Measurements from ENCODE around the gene VLDLR. TPM values are rescaled to one million over a fixed set of nuclear protein-coding genes. Genes with fewer than 3 reads are reported as not detected.

VLDLR gene
- total RNA-seq, 1 experiment from 2014 or later = 1.2 TPM

GRCh38 chr9:2675834-2676233 is 54.2 kb downstream of the VLDLR start:
- Histone ChIP-seq H3K4me1 (ENCODE audit: insufficient read depth, low read length) (no peaks in the 10 kb centered on the region; the same call in 1 of the 2 replicates), H3K4me3 (ENCODE audit: low read length) (no peak overlapping the region), H3K9me3 (ENCODE audit: low read length) (no peaks in the 10 kb centered on the region), H3K36me3 (ENCODE audit: low read depth, low read length) (no peaks in the 10 kb centered on the region), H4K20me1 (ENCODE audit: low read length) (no peaks in the 10 kb centered on the region), H3K9ac (ENCODE audit: low read length) (no peak overlapping the region), H2AFZ (ENCODE audit: low read length) (no peak overlapping the region), H3K9me2 (replicated peaks; ENCODE audit: low read length) (no peaks in the 10 kb centered on the region), H3K79me2 (ENCODE audit: low read length) (no peaks in the 10 kb centered on the region), H3K4me2 (ENCODE audit: low read length) (no peak overlapping the region), H3F3A (ENCODE audit: low read length, unreplicated experiment) (no peaks in the 10 kb centered on the region), H3K27me3 (ENCODE audit: low read length) (no peaks in the 10 kb centered on the region), H3K27ac (ENCODE audit: low read length) (no peak overlapping the region)
- TF ChIP-seq EZH2phosphoT487 (IDR thresholded peaks at IDR 0.05; ENCODE audit: borderline replicate concordance, low read length) (no peak), EZH2 (IDR thresholded peaks at IDR 0.05; ENCODE audit: low read length, unreplicated experiment) (no peak), CTCF (conservative IDR thresholded peaks at IDR 0.05; ENCODE audit: low read depth, low read length) (no peak)
- no peak for ATAC-seq
- POLR2A ChIA-PET (ENCODE audit: unreplicated experiment) = no interaction called here
- intact Hi-C loops (cut with micrococcal nuclease) = no loop called here
- BruUV-seq (replicated peaks) = no TSS peak
- DNase-seq = no peak
- CTCF ChIA-PET = no interaction called here

- no peak overlapping the region for H3K9ac ChIP-seq (ENCODE audit: low read length)
- H3K9me3 ChIP-seq (ENCODE audit: low read length) = no peaks in the 10 kb centered on the region
- POLR2A ChIA-PET (ENCODE audit: unreplicated experiment) = no interaction called here
- H3K4me2 ChIP-seq (ENCODE audit: low read length) = no peak overlapping the region
- ATAC-seq = no peak
- no peaks in the 10 kb centered on the region for H3K9me2 ChIP-seq (replicated peaks; ENCODE audit: low read length)
- H3K36me3 ChIP-seq (ENCODE audit: low read depth, low read length) = no peaks in the 10 kb centered on the region
- no peaks in the 10 kb centered on the region for H3K27me3 ChIP-seq (ENCODE audit: low read length)
- no peaks in the 10 kb centered on the region for H4K20me1 ChIP-seq (ENCODE audit: low read length)
- H2AFZ ChIP-seq (ENCODE audit: low read length) = no peak overlapping the region
- no peak overlapping the region for H3K4me3 ChIP-seq (ENCODE audit: low read length)
- no TSS peak for BruUV-seq (replicated peaks)
- intact Hi-C loops (cut with micrococcal nuclease) = no loop called here
- no peak for DNase-seq
- no peak overlapping the region for H3K27ac ChIP-seq (ENCODE audit: low read length)
- CTCF ChIA-PET = no interaction called here
- H3F3A ChIP-seq (ENCODE audit: low read length, unreplicated experiment) = no peaks in the 10 kb centered on the region
- H3K79me2 ChIP-seq (ENCODE audit: low read length) = no peaks in the 10 kb centered on the region
- no peaks in the 10 kb centered on the region; the same call in 1 of the 2 replicates for H3K4me1 ChIP-seq (ENCODE audit: insufficient read depth, low read length)
- TF ChIP-seq EZH2 (IDR thresholded peaks at IDR 0.05; ENCODE audit: low read length, unreplicated experiment) (no peak), CTCF (conservative IDR thresholded peaks at IDR 0.05; ENCODE audit: low read depth, low read length) (no peak), EZH2phosphoT487 (IDR thresholded peaks at IDR 0.05; ENCODE audit: borderline replicate concordance, low read length) (no peak)
These were observed 54.9 kb downstream of the VLDLR start for GRCh38 chr9:2676466-2676865.

- H3K4me2 ChIP-seq (ENCODE audit: low read length) = no peak overlapping the region
These were observed 56.6 kb downstream of the VLDLR start for GRCh38 chr9:2677915-2678889.

More at GRCh38 chr9:2677915-2678889, 56.6 kb downstream of the VLDLR start:
- Histone ChIP-seq H3K9ac (ENCODE audit: low read length) (no peak overlapping the region), H3K4me3 (ENCODE audit: low read length) (no peak overlapping the region), H2AFZ (ENCODE audit: low read length) (no peak overlapping the region), H3K9me3 (ENCODE audit: low read length) (no peaks in the 10 kb centered on the region), H3K4me1 (ENCODE audit: insufficient read depth, low read length) (no peaks in the 10 kb centered on the region; the same call in 1 of the 2 replicates), H3K27ac (ENCODE audit: low read length) (no peak overlapping the region), H3K79me2 (ENCODE audit: low read length) (no peaks in the 10 kb centered on the region), H4K20me1 (ENCODE audit: low read length) (no peaks in the 10 kb centered on the region), H3K9me2 (replicated peaks; ENCODE audit: low read length) (no peaks in the 10 kb centered on the region), H3K36me3 (ENCODE audit: low read depth, low read length) (no peaks in the 10 kb centered on the region), H3K27me3 (ENCODE audit: low read length) (no peaks in the 10 kb centered on the region), H3F3A (ENCODE audit: low read length, unreplicated experiment) (no peaks in the 10 kb centered on the region)
- BruUV-seq (replicated peaks) = no TSS peak
- no peak for ATAC-seq
- peak; percentile 12 for DNase-seq
- ChIA-PET CTCF (no interaction called here), POLR2A (ENCODE audit: unreplicated experiment) (no interaction called here)
- intact Hi-C loops (cut with micrococcal nuclease) = no loop called here
- no peak for TF ChIP-seq EZH2phosphoT487 (IDR thresholded peaks at IDR 0.05; ENCODE audit: borderline replicate concordance, low read length)
- no peak for TF ChIP-seq EZH2 (IDR thresholded peaks at IDR 0.05; ENCODE audit: low read length, unreplicated experiment)
- TF ChIP-seq CTCF (conservative IDR thresholded peaks at IDR 0.05; ENCODE audit: low read depth, low read length) = no peak

Measured in PC-3 (cell line).